HS-27A (cell line): ENCODE results near the gene LZTS2.
"Not testable (repeated sequence)": the region's sequence is repeated elsewhere in the genome, so short reads cannot be mapped to it uniquely, and the experiment has no call there.

ENCODE experiments used
- DNase-seq: peaks from one replicate; pipeline ENCODE4 v3.0.0-alpha.2; 2012; ENCODE audit warnings: low read depth, missing footprints

LZTS2 gene

GRCh38 chr10:100999742-101000126 is at the start of gene LZTS2:
TSS of gene LZTS2 (plus strand) at chr10:100999808. CDS start at chr10:101002539, 2,731 bp downstream.
- DNase-seq: no peak

GRCh38 chr10:100960251-100960650 is 39.4 kb upstream of the LZTS2 start:
- no peak for DNase-seq

GRCh38 chr10:100962351-100963080 is 37.1 kb upstream of the LZTS2 start:
- no peak for DNase-seq

GRCh38 chr10:100963826-100964225 is 35.8 kb upstream of the LZTS2 start:
- no peak for DNase-seq

- DNase-seq: no peak
Measured at GRCh38 chr10:100965820-100966219, 33.8 kb upstream of the LZTS2 start.

- DNase-seq: no peak
Measured at GRCh38 chr10:100966887-100967286, 32.7 kb upstream of the LZTS2 start.

- DNase-seq: no peak
Measured at GRCh38 chr10:100967332-100967731, 32.3 kb upstream of the LZTS2 start.

GRCh38 chr10:100968062-100968736 is 31.4 kb upstream of the LZTS2 start:
- no peak for DNase-seq

GRCh38 chr10:100968863-100969186 is 30.8 kb upstream of the LZTS2 start:
- no peak for DNase-seq

- DNase-seq: no peak
Measured at GRCh38 chr10:100969187-100970075, 30.2 kb upstream of the LZTS2 start, which contains the start of gene SEMA4G. TSS of gene SEMA4G (plus strand) at chr10:100969504. CDS start at chr10:100972913, 3,409 bp downstream.

- no peak for DNase-seq
Measured at GRCh38 chr10:100970076-100970913, 29.3 kb upstream of the LZTS2 start.

GRCh38 chr10:100970914-100971811 is 28.4 kb upstream of the LZTS2 start:
- DNase-seq: no peak

- DNase-seq: no peak
Measured at GRCh38 chr10:100972115-100972903, 27.3 kb upstream of the LZTS2 start.

GRCh38 chr10:100972904-100973535 is 26.6 kb upstream of the LZTS2 start:
- DNase-seq: no peak

- DNase-seq: not testable (repeated sequence)
Measured at GRCh38 chr10:100975397-100975796, 24.2 kb upstream of the LZTS2 start.

- no peak for DNase-seq
Measured at GRCh38 chr10:100976906-100977305, 22.7 kb upstream of the LZTS2 start.

GRCh38 chr10:100977436-100977835 is 22.2 kb upstream of the LZTS2 start:
- DNase-seq: no peak

- no peak for DNase-seq
Measured at GRCh38 chr10:100978121-100978900, 21.3 kb upstream of the LZTS2 start.

GRCh38 chr10:100978901-100979195 is 20.8 kb upstream of the LZTS2 start:
- DNase-seq: no peak
